Medulla oblongata (tissue), 1 donor: ENCODE measurements around the gene NUMA1.

ENCODE experiments used
- DNase-seq: peaks from one replicate; pipeline ENCODE4 v3.0.0-alpha.2; 2015; ENCODE audit errors: extremely low spot score

NUMA1 gene

DNA sequence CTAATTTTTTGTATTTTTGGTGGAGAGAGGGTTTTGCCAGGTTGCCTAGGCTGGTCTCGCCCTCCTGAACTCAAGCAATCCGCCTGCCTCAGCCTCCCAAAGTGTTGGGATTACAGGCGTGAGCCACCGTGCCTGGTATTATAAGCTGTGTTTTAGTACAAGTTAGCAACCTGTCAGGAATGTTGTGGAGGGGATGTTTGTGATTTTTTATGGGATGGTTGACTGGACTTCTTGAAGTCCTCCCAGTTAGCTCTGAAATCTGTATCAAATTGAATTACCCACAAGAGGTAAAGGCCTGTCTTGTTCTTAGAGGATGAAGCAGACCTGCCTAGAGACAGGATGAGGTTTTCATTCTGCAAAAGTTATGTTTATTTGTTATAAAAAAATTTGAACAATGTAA lies 115.7 kb downstream of the NUMA1 start:
- no peak for DNase-seq

DNA sequence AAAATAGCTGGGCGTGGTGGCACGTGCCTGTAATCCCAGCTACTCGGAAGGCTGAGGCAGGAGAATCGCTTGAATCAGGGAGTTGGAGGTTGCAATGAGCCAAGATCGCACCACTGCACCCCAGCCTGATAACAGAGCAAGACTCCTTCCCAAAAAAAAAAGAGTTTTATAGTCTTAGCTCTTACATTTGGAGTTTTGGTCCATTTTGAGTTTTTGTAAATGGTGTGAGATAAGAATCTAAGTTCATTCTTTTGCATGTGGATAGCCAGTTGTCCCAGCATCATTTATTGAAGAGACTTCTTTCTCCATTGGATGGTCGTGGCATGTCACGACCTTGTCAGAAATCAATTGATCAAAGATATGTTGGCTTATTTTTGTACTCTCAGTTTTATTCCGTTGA lies 116.9 kb downstream of the NUMA1 start:
- no peak for DNase-seq

GRCh38 chr11:71962428-71963038 lies 117.8 kb downstream of the NUMA1 start:
- peak; percentile 45 for DNase-seq

- DNase-seq: no peak
Observed at GRCh38 chr11:71955898-71956456, 124.4 kb downstream of the NUMA1 start.
